Keratinocyte (primary cell): Measurements from ENCODE around the gene TNNT1. TPM values are rescaled to one million over a fixed set of nuclear protein-coding genes. Genes with fewer than 3 reads are reported as not detected.

Experiments
- DNase-seq: peaks from one replicate; pipeline ENCODE4 v3.0.0-alpha.2; 2011; ENCODE audit warnings: low read depth, missing footprints, low spot score
- FAIRE-seq: peaks from 2 replicates; lab custom pipeline; 2011; peaks lifted over from hg19 to GRCh38; lab: Jason Lieb, UNC
- H2AFZ ChIP-seq: 2 replicates; pipeline ENCODE4 v1.6.0; 2012; ENCODE audit warnings: low read length, control low read depth, inconsistent platforms; ENCODE audit not compliant: control insufficient read depth
- H3K27ac ChIP-seq: 2 replicates; pipeline ENCODE4 v1.5.1; 2011; ENCODE audit warnings: low read length; ENCODE audit not compliant: control insufficient read depth, insufficient read depth
- H3K27me3 ChIP-seq: 3 replicates; pipeline ENCODE4 v1.6.0; 2011; ENCODE audit warnings: low read length; ENCODE audit not compliant: control insufficient read depth, insufficient read depth; ENCODE audit errors: extremely low read depth
- H3K36me3 ChIP-seq, 2 experiments: 2 replicates in 1 of 2; 3 replicates in 1 of 2; pipeline ENCODE4 v1.5.1; 2011; ENCODE audit warnings: low read length in 2 of 2, mild to moderate bottlenecking in 1 of 2; ENCODE audit not compliant: control insufficient read depth in 2 of 2, insufficient read depth in 2 of 2; ENCODE audit errors: extremely low read depth in 1 of 2
- H3K4me1 ChIP-seq: 3 replicates; pipeline ENCODE4 v1.5.1; 2011; ENCODE audit warnings: low read length; ENCODE audit not compliant: control insufficient read depth, insufficient read depth; ENCODE audit errors: extremely low read depth
- H3K4me2 ChIP-seq: 3 replicates; pipeline ENCODE4 v1.6.0; 2011; ENCODE audit warnings: low read depth, low read length; ENCODE audit not compliant: control insufficient read depth, insufficient read depth; ENCODE audit errors: extremely low read depth
- H3K4me3 ChIP-seq, 3 experiments: fragments of 200-600 bp in 1 of 3; sonication (generic) in 1 of 3; 2 replicates in 2 of 3; 3 replicates in 1 of 3; pipeline ENCODE4 v1.5.1; 2011 to 2016; ENCODE audit warnings: low read length in 3 of 3, mild to moderate bottlenecking in 3 of 3, control low read depth in 2 of 3, inconsistent platforms in 1 of 3, low read depth in 1 of 3, mixed read lengths in 1 of 3, mixed run types in 1 of 3, moderate library complexity in 1 of 3; ENCODE audit not compliant: control insufficient read depth in 2 of 3, insufficient read depth in 2 of 3; ENCODE audit errors: extremely low read depth in 1 of 3
- H3K79me2 ChIP-seq: 2 replicates; pipeline ENCODE4 v1.6.0; 2012; ENCODE audit warnings: low read length; ENCODE audit not compliant: control insufficient read depth, insufficient read depth
- H3K9ac ChIP-seq: 3 replicates; pipeline ENCODE4 v1.6.0; 2011; ENCODE audit warnings: low read length; ENCODE audit not compliant: control insufficient read depth, insufficient read depth; ENCODE audit errors: extremely low read depth
- H3K9me1 ChIP-seq: 3 replicates; pipeline ENCODE4 v1.6.0; 2011; ENCODE audit warnings: low read length; ENCODE audit not compliant: control insufficient read depth, insufficient read depth; ENCODE audit errors: extremely low read depth
- H3K9me3 ChIP-seq: 2 replicates; pipeline ENCODE4 v1.5.1; 2012; ENCODE audit warnings: low read depth, low read length; ENCODE audit not compliant: control insufficient read depth
- H4K20me1 ChIP-seq: 3 replicates; pipeline ENCODE4 v1.6.0; 2011; ENCODE audit warnings: low read length; ENCODE audit not compliant: control insufficient read depth, insufficient read depth; ENCODE audit errors: extremely low read depth
- CTCF ChIP-seq, 3 experiments: IDR thresholded peaks in 1 of 3; conservative IDR thresholded peaks in 1 of 3; optimal IDR thresholded peaks in 1 of 3; 2 replicates in 2 of 3; 3 replicates in 1 of 3; pipeline versions ENCODE3 to v1.5.1; 2011; ENCODE audit warnings: low read length in 3 of 3, mild to moderate bottlenecking in 3 of 3, moderate library complexity in 2 of 3, control low read depth in 1 of 3, inconsistent platforms in 1 of 3; ENCODE audit not compliant: insufficient read depth in 2 of 3; ENCODE audit errors: extremely low read depth in 1 of 3
- EZH2 ChIP-seq: IDR thresholded peaks from one replicate; pipeline ENCODE4 v1.6.1; 2012; ENCODE audit warnings: inconsistent platforms, mild to moderate bottlenecking, low read length, moderate library complexity
- dilution Hi-C: fragments of 300-500 bp; cut with MboI; formaldehyde crosslinking; loops from one replicate; pipeline ENCODE4 v1.7.0; 2020; ENCODE audit warnings: low sequenced_read_pairs; ENCODE audit not compliant: extremely low pct_ligation_motif_present
- polyA plus RNA-seq, 5 experiments: library from polyadenylated mRNA; depleted of rRNA in 3 of 5; stranded (reverse) in 3 of 5; stranded (forward) in 1 of 5; unstranded in 1 of 5; fragments of >200 nt; gene quantifications; 1 replicate in 1 of 5; 2 replicates in 3 of 5; 3 replicates in 1 of 5; pipeline versions ENCODE4 v1.2.1 to v1.2.3, GENCODE V29; 2011 to 2012; ENCODE audit warnings: missing spikeins in 2 of 5, low read depth in 1 of 5, low replicate concordance in 1 of 5

The TNNT1 gene
- polyA plus RNA-seq, 1 donor (not counting 4 experiments of a cell fraction or from before 2014, with no cell fraction given): 99.6 TPM

GRCh38 chr19:55091126-55091910 is 57.7 kb downstream of the TNNT1 start:
- no peak overlapping the region for H3K4me3 ChIP-seq
- DNase-seq (no peak), FAIRE-seq (no peak)
- no peaks in the 10 kb centered on the region for H3K27me3 ChIP-seq
- H3K79me2 ChIP-seq: no peaks in the 10 kb centered on the region
- H3K9ac ChIP-seq: no peak overlapping the region
- H3K4me2 ChIP-seq: no peak overlapping the region
- TF ChIP-seq EZH2: no peak
- H2AFZ ChIP-seq: no peak overlapping the region
- H3K9me3 ChIP-seq: no peaks in the 10 kb centered on the region
- dilution Hi-C loops: no loop called here
- no peak overlapping the region for H3K27ac ChIP-seq
- no peaks in the 10 kb centered on the region for H3K9me1 ChIP-seq
- peaks cover 14% of the 10 kb centered on the region for H4K20me1 ChIP-seq
- H3K4me1 ChIP-seq: peaks cover 7% of the 10 kb centered on the region
- peaks cover 10 to 26% of the 10 kb centered on the region in 2 experiments for H3K36me3 ChIP-seq

GRCh38 chr19:55090564-55090963 is 58.4 kb downstream of the TNNT1 start:
- no peak for FAIRE-seq
- no peak for TF ChIP-seq EZH2
- TF ChIP-seq CTCF (optimal IDR thresholded peaks at IDR 0.05 in 1 of 3, IDR thresholded peaks at IDR 0.05 in 1 of 3, conservative IDR thresholded peaks at IDR 0.05 in 1 of 3; ENCODE audit: extremely low read depth in 1 of 3, insufficient read depth in 2 of 3, low read length in 3 of 3): no peak
- Histone ChIP-seq H3K36me3 (peaks cover 10 to 20% of the 10 kb centered on the region in 2 experiments), H3K9me3 (no peaks in the 10 kb centered on the region), H3K27me3 (no peaks in the 10 kb centered on the region), H3K4me1 (peaks cover 7% of the 10 kb centered on the region), H3K9ac (no peak overlapping the region), H3K27ac (no peak overlapping the region), H3K4me2 (no peak overlapping the region), H3K4me3 (no peak overlapping the region), H2AFZ (no peak overlapping the region), H4K20me1 (peaks cover 14% of the 10 kb centered on the region), H3K9me1 (no peaks in the 10 kb centered on the region), H3K79me2 (no peaks in the 10 kb centered on the region)
- dilution Hi-C loops: no loop called here
- no peak for DNase-seq
